ENCODE results near the gene FBXW12.
"Not testable (repeated sequence)": the region's sequence is repeated elsewhere in the genome, so short reads cannot be mapped to it uniquely, and the experiment has no call there.

- not testable (repeated sequence) for TF ChIP-seq CTCF, POLR2A (IDR thresholded peaks at IDR 0.05)
Measured at GRCh38 chr3:48335286-48335685, 36.7 kb upstream of the FBXW12 start.

All from right lobe of liver (tissue), 4 donors.